Astrocyte (in vitro differentiated cells and primary cell): ENCODE results near the gene MTUS2. TPM values are rescaled to one million over a fixed set of nuclear protein-coding genes. Genes with fewer than 3 reads are reported as not detected.
"Not testable (repeated sequence)": the region's sequence is repeated elsewhere in the genome, so short reads cannot be mapped to it uniquely, and the experiment has no call there.

Experiments used
- DNase-seq: peaks from one replicate; pipeline ENCODE4 v3.0.0-alpha.2; 2010; ENCODE audit warnings: low read depth
- FAIRE-seq: peaks from 2 replicates; lab custom pipeline; 2011; peaks lifted over from hg19 to GRCh38; lab: Jason Lieb, UNC
- H2AFZ ChIP-seq: 2 replicates; pipeline ENCODE4 v1.6.0; 2012; ENCODE audit warnings: low read depth, low read length, inconsistent platforms
- H3K27ac ChIP-seq: 2 replicates; pipeline ENCODE4 v1.5.1; 2011; ENCODE audit warnings: low read depth, low read length, inconsistent platforms
- H3K27me3 ChIP-seq: 2 replicates; pipeline ENCODE4 v1.6.0; 2011; ENCODE audit warnings: low read length, inconsistent platforms; ENCODE audit not compliant: insufficient read depth
- H3K36me3 ChIP-seq: 2 replicates; pipeline ENCODE4 v1.5.1; 2011; ENCODE audit warnings: low read length, inconsistent platforms; ENCODE audit not compliant: insufficient read depth
- H3K4me1 ChIP-seq: 2 replicates; pipeline ENCODE4 v1.5.1; 2011; ENCODE audit warnings: low read length, inconsistent platforms; ENCODE audit not compliant: insufficient read depth
- H3K4me2 ChIP-seq: 2 replicates; pipeline ENCODE4 v1.6.0; 2012; ENCODE audit warnings: low read length, inconsistent platforms
- H3K4me3 ChIP-seq: 2 replicates; pipeline ENCODE4 v1.5.1; 2011; ENCODE audit warnings: low read depth, mild to moderate bottlenecking, low read length, inconsistent platforms; ENCODE audit not compliant: insufficient read depth
- H3K79me2 ChIP-seq: 2 replicates; pipeline ENCODE4 v1.6.0; 2012; ENCODE audit warnings: mild to moderate bottlenecking, low read length, inconsistent platforms; ENCODE audit not compliant: insufficient read depth
- H3K9ac ChIP-seq: 2 replicates; pipeline ENCODE4 v1.6.0; 2012; ENCODE audit warnings: mild to moderate bottlenecking, low read length, inconsistent platforms
- H3K9me3 ChIP-seq: 2 replicates; pipeline ENCODE4 v1.5.1; 2012; ENCODE audit warnings: low read depth, mild to moderate bottlenecking, low read length, inconsistent platforms; ENCODE audit not compliant: insufficient read depth
- H4K20me1 ChIP-seq: 2 replicates; pipeline ENCODE4 v1.6.0; 2012; ENCODE audit warnings: low read length, inconsistent platforms; ENCODE audit not compliant: insufficient read depth
- H3K27ac Mint-ChIP-seq: one replicate; pipeline ENCODE4 v1.8.0; 2021; ENCODE audit warnings: mild to moderate bottlenecking, mixed read lengths; ENCODE audit not compliant: unreplicated experiment
- H3K27me3 Mint-ChIP-seq: one replicate; pipeline ENCODE4 v1.8.0; 2021; ENCODE audit warnings: low read depth, mixed read lengths; ENCODE audit not compliant: unreplicated experiment
- H3K36me3 Mint-ChIP-seq: one replicate; pipeline ENCODE4 v1.8.0; 2021; ENCODE audit warnings: low read depth, mixed read lengths; ENCODE audit not compliant: unreplicated experiment
- H3K4me1 Mint-ChIP-seq: one replicate; pipeline ENCODE4 v1.8.0; 2021; ENCODE audit warnings: low read depth, mixed read lengths; ENCODE audit not compliant: unreplicated experiment
- H3K4me3 Mint-ChIP-seq: one replicate; pipeline ENCODE4 v1.8.0; 2021; ENCODE audit warnings: mild to moderate bottlenecking, moderate library complexity, mixed read lengths; ENCODE audit not compliant: unreplicated experiment
- H3K9me3 Mint-ChIP-seq: one replicate; pipeline ENCODE4 v1.8.0; 2021; ENCODE audit warnings: mild to moderate bottlenecking, mixed read lengths; ENCODE audit not compliant: unreplicated experiment
- CTCF ChIP-seq: IDR thresholded peaks from 2 replicates; pipeline ENCODE4 v1.5.1; 2011; ENCODE audit warnings: low read depth, mild to moderate bottlenecking, inconsistent platforms, low read length, moderate library complexity; ENCODE audit not compliant: insufficient read depth
- EZH2 ChIP-seq: IDR thresholded peaks from 2 replicates; pipeline ENCODE4 v1.6.1; 2012; ENCODE audit warnings: mild to moderate bottlenecking, low read length, inconsistent platforms; ENCODE audit not compliant: insufficient read depth
- total RNA-seq: library from RNA; stranded (reverse); gene quantifications from 2 replicates; pipeline ENCODE4 v1.2.1, GENCODE V29; 2021

MTUS2 gene
- total RNA-seq, 1 donor from 2014 or later = 0.50 TPM

- Histone ChIP-seq H3K4me2 (no peak overlapping the region), H3K79me2 (no peaks in the 10 kb centered on the region), H3K9me3 (no peaks in the 10 kb centered on the region), H3K9ac (no peak overlapping the region), H3K36me3 (no peaks in the 10 kb centered on the region), H3K27me3 (no peaks in the 10 kb centered on the region), H3K4me1 (no peaks in the 10 kb centered on the region), H4K20me1 (no peaks in the 10 kb centered on the region), H2AFZ (no peak overlapping the region), H3K4me3 (no peak overlapping the region), H3K27ac (no peak overlapping the region)
- H3K27me3 Mint-ChIP-seq = peaks cover 5% of the 10 kb centered on the region
- H3K4me3 Mint-ChIP-seq = no peak overlapping the region
- DNase-seq = no peak
- H3K27ac Mint-ChIP-seq = no peak overlapping the region
- no peak for FAIRE-seq
- H3K36me3 Mint-ChIP-seq = no peaks in the 10 kb centered on the region
- no peaks in the 10 kb centered on the region for H3K4me1 Mint-ChIP-seq
- peaks cover 4% of the 10 kb centered on the region for H3K9me3 Mint-ChIP-seq
- TF ChIP-seq EZH2 (no peak), CTCF (no peak)
These were observed 564.7 kb downstream of the MTUS2 start for GRCh38 chr13:29384871-29385270.

- H3K27ac ChIP-seq = no peak overlapping the region
- no peak overlapping the region for H2AFZ ChIP-seq
- FAIRE-seq (no peak), DNase-seq (no peak)
- Mint-ChIP-seq H3K27ac (no peak overlapping the region), H3K4me1 (no peaks in the 10 kb centered on the region), H3K4me3 (no peak overlapping the region), H3K27me3 (no peaks in the 10 kb centered on the region), H3K36me3 (no peaks in the 10 kb centered on the region), H3K9me3 (peaks cover 4% of the 10 kb centered on the region)
- no peak overlapping the region for H3K9ac ChIP-seq
- no peaks in the 10 kb centered on the region for H3K27me3 ChIP-seq
- H3K79me2 ChIP-seq = no peaks in the 10 kb centered on the region
- no peak overlapping the region for H3K4me3 ChIP-seq
- TF ChIP-seq CTCF (no peak), EZH2 (no peak)
- H3K36me3 ChIP-seq = no peaks in the 10 kb centered on the region
- H3K9me3 ChIP-seq = no peaks in the 10 kb centered on the region
- H3K4me2 ChIP-seq = no peak overlapping the region
- H4K20me1 ChIP-seq = no peaks in the 10 kb centered on the region
- no peaks in the 10 kb centered on the region for H3K4me1 ChIP-seq
These were observed 566.1 kb downstream of the MTUS2 start for GRCh38 chr13:29386246-29386645.

GRCh38 chr13:29390598-29390997 is 570.5 kb downstream of the MTUS2 start:
- not testable (repeated sequence) for H3K36me3 Mint-ChIP-seq, FAIRE-seq, H3K9me3 ChIP-seq, H3K4me2 ChIP-seq, H3K4me3 Mint-ChIP-seq, H3K36me3 ChIP-seq, H3K27me3 ChIP-seq, DNase-seq, H3K27ac ChIP-seq, H2AFZ ChIP-seq, H4K20me1 ChIP-seq, H3K9me3 Mint-ChIP-seq, H3K4me1 Mint-ChIP-seq, H3K9ac ChIP-seq, H3K4me3 ChIP-seq, H3K79me2 ChIP-seq, H3K4me1 ChIP-seq, H3K27ac Mint-ChIP-seq
- H3K27me3 Mint-ChIP-seq = peaks cover 20% of the 10 kb centered on the region
